GM10248 (cell line): ENCODE data around the gene CNGA4.
"Not testable (repeated sequence)": the region's sequence is repeated elsewhere in the genome, so short reads cannot be mapped to it uniquely, and the experiment has no call there.

Source experiments
- CTCF ChIA-PET: fragments of 300-600 bp; sonication (Branson Sonifier 250); formaldehyde crosslinking; extraction: SDS; loops from one replicate; lab custom pipeline; 2021; ENCODE audit warnings: antibody characterized with exemption; lab: Yijun Ruan, JAX
- POLR2A ChIA-PET: fragments of 350-650 bp; sonication (Branson Sonifier 250); formaldehyde crosslinking; extraction: SDS; loops from one replicate; lab custom pipeline; 2020; ENCODE audit warnings: antibody characterized with exemption; lab: Yijun Ruan, JAX
- DNase-seq: peaks from one replicate; pipeline ENCODE4 v3.0.0; 2012; ENCODE audit errors: extremely low spot score
- CTCF ChIP-seq: IDR thresholded peaks from 2 replicates; pipeline ENCODE4 v1.5.1; 2012; ENCODE audit warnings: mild to moderate bottlenecking, low read depth; ENCODE audit errors: extremely low read depth, missing control alignments, control extremely low read depth

CNGA4 gene

GRCh38 chr11:6273188-6273587 is 34.3 kb downstream of the CNGA4 start:
- no peak for DNase-seq
- POLR2A ChIA-PET = no interaction called here
- TF ChIP-seq CTCF = no peak
- CTCF ChIA-PET = interaction anchor here (1.2 to 1.7 kb wide), 2 partner anchors 14 to 89 kb away, joined by 3 to 5 read pairs; no protein-coding TSS in a partner anchor

GRCh38 chr11:6280809-6281208 is 41.9 kb downstream of the CNGA4 start:
- DNase-seq, POLR2A ChIA-PET: not testable (repeated sequence)
- CTCF ChIA-PET = interaction anchor here (1.6 kb wide), 1 partner anchor 18 kb away, joined by 3 read pairs; no protein-coding TSS in a partner anchor

- ChIA-PET CTCF (interaction anchor here (1.6 to 2.8 kb wide), 2 partner anchors 12 to 79 kb away, joined by 5 to 7 read pairs; no protein-coding TSS in a partner anchor), POLR2A (no interaction called here)
- no peak for DNase-seq
- TF ChIP-seq CTCF = no peak
These were observed 44.6 kb downstream of the CNGA4 start for GRCh38 chr11:6283453-6284023.

DNA sequence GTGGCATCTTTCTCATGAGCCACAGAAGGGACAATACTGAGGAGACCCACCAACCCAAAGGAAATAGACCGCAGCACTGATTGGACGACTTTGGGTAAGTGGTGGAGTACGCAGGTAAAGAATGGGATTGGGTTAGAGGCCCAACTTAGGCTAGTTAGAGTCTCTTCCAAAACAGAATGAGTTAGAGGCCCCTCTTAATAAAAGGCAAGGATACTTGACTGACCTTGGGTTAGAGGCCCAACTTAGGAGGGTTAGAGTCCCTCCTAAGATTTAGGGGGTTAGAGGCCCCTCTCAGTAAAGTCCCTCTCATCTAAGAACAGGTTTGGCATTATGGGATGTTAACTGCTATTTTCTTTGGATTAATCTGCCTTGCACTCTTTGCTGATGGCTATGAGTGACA is 45.4 kb downstream of the CNGA4 start:
- ChIA-PET CTCF (interaction anchor here (2.8 kb wide), 1 partner anchor 79 kb away, joined by 7 read pairs; no protein-coding TSS in a partner anchor), POLR2A (no interaction called here)
- no peak for DNase-seq
- TF ChIP-seq CTCF = no peak

DNA sequence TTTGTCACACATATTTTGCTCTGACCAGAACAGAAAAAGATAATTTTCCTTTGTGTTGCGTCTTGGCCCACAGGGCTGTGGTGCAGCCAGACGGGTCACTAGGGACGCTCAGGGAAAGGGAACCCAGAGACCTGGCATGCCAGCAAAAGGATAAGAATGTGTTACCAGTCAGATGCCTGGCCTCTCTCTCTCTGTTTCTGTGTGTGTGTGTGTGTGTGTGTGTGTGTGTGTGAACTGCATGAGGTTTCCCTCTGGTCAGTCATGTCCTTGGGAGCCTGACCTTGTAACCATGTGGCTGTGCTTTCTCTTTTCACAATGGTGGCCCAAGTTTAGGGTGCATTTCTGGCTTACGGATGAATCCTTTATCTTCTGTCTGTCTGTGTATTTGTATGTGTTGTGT is 46.1 kb downstream of the CNGA4 start:
- TF ChIP-seq CTCF = no peak
- POLR2A ChIA-PET = no interaction called here
- no peak for DNase-seq
- CTCF ChIA-PET = no interaction called here
